Measurements from ENCODE around the gene CD38.

GRCh38 chr4:15729910-15730533, 48.1 kb upstream of the CD38 start:
- TF ChIP-seq TAF1 (IDR thresholded peaks at IDR 0.05; ENCODE audit: low read depth, low read length): no peak
- no peak for TF ChIP-seq POLR2AphosphoS5 (IDR thresholded peaks at IDR 0.05; ENCODE audit: low read depth, low read length)
- no peak for TF ChIP-seq POLR2A (IDR thresholded peaks at IDR 0.05; ENCODE audit: low read depth, low read length)
- TF ChIP-seq PAX5 (IDR thresholded peaks at IDR 0.05; ENCODE audit: insufficient read depth, low read length, severe bottlenecking): no peak
- no peak for TF ChIP-seq SPI1 (IDR thresholded peaks at IDR 0.05; ENCODE audit: low read depth, low read length)
- no peak for TF ChIP-seq POU2F2 (IDR thresholded peaks at IDR 0.05; ENCODE audit: low read depth, low read length)

All from GM12891 (cell line).